ENCODE results near the gene TLK1.
A peak's percentile ranks its signal among the peaks of the same experiment; 100 is the strongest.

The TLK1 gene

DNA sequence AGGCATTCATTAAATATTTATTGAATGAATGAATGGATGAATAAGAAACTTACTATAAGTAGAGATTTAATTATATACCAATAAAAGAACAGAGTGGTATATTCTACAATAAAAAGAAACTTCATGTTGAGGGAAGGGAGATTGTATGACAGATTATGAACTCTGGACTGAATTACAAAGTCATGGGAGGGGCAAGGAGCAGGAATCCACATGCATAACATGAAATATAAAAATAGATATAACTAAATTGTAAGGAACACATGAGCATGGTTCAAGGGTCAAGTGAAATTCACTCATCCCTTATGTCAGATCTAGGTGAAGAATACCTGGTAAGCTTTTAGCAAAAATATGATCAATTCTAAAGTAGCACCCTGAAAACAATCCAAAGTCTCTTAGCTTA, 27.1 kb upstream of the TLK1 start:
- no peak for TF ChIP-seq Cebpa-rat (IDR thresholded peaks at IDR 0.05)
- Histone ChIP-seq H3K4me3 (no peak overlapping the region), H3K9me3 (replicated peaks in 1 of 11) (no peaks in the 10 kb centered on the region)

DNA sequence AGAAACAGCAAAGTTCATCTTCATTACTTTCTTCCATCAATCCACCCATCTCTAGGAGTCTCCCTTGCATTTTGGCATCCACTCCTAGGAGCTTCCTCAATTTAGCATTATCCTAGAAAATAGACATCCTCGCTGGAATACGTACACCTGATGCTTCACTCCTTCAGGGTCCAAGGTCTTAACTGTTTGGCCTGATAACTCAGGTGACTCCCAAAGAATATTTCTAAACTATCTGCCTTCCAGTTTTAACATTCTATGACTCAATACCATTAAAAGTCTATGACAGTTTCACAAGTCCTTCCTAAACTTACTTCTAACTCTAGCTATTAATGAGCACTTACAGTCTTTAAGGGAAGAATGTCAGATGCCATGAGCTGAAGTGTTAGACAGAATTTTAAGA, 26.5 kb upstream of the TLK1 start:
- H3K36me3 ChIP-seq: no peaks in the 10 kb centered on the region
- no peak overlapping the region for H3K27ac ChIP-seq
- TF ChIP-seq Cebpa-rat (IDR thresholded peaks at IDR 0.05): no peak
- no peak overlapping the region for H3K4me3 ChIP-seq
- H3K9ac ChIP-seq: no peak overlapping the region
- no peak overlapping the region for H3K4me2 ChIP-seq
- no peaks in the 10 kb centered on the region for H4K20me1 ChIP-seq
- no peaks in the 10 kb centered on the region for H3K9me3 ChIP-seq (replicated peaks in 1 of 11)
- H3K27me3 ChIP-seq: no peaks in the 10 kb centered on the region
- no peaks in the 10 kb centered on the region for H3K4me1 ChIP-seq

More for the DNA sequence above, 27.1 kb upstream of the TLK1 start:
- Histone ChIP-seq H3K27me3 (no peaks in the 10 kb centered on the region), H4K20me1 (no peaks in the 10 kb centered on the region), H3K4me1 (no peaks in the 10 kb centered on the region), H3K27ac (no peak overlapping the region), H3K36me3 (no peaks in the 10 kb centered on the region), H3K4me2 (no peak overlapping the region), H3K9ac (no peak overlapping the region)

DNA sequence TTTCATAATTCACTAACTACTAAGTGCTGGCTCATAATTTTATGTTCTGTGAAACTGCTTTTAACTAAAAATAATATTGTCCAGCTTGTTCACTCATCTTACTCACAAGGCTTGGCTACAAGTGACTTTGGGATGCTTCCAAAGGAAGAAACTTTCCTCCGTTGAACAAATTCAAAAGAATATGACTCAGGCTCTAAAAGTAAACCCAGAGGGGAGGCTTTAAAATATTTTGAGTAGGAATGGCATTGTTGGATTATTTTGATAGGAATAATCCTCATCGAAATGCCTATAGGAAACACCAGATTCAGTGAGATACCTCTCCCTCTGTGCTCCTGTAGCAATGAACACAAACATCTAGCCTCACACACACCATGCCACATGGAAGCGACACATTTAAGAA, 25.2 kb upstream of the TLK1 start:
- Histone ChIP-seq H3K27ac (no peak overlapping the region), H3K27me3 (no peaks in the 10 kb centered on the region), H3K4me2 (no peak overlapping the region), H3K9ac (no peak overlapping the region), H3K4me3 (no peak overlapping the region), H3K4me1 (no peaks in the 10 kb centered on the region), H3K9me3 (replicated peaks in 1 of 11) (no peaks in the 10 kb centered on the region), H4K20me1 (no peaks in the 10 kb centered on the region), H3K36me3 (no peaks in the 10 kb centered on the region)
- TF ChIP-seq Cebpa-rat (IDR thresholded peaks at IDR 0.05): no peak

DNA sequence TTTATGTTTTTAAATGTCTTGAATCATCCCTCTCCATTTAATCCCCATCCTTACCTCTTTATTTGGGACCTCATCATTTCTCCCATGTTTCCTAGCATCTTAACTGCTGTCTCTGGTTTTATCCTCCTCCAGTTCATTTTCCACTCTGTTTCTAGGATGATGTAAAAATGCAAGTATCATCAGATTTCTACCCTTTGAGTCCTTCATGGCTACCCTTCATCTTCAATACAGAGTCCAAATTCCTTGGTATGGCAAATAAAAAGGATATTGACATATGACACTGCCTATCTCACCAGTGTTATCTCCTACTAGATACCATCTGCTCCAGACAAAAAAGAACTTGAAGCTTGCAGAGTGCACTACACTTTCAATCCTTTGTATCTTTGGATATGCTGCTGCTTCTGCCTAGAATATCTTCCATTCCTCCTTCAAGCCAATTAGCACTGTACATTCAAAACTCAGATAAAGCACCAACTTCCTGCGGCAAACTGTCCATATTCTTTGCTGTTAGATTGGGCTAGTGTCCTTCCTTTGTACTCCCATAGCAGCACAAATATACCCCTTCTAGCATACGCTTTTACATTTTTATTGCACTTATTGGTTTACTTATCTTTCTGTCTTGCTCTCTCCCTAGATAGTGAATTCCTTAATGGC, 24.6 kb upstream of the TLK1 start:
- Histone ChIP-seq H4K20me1 (no peaks in the 10 kb centered on the region), H3K4me3 (no peak overlapping the region), H3K9me3 (replicated peaks in 1 of 11) (no peaks in the 10 kb centered on the region), H3K4me2 (no peak overlapping the region), H3K9ac (no peak overlapping the region), H3K4me1 (0 out of 20 replicates have a peak, but pooled peaks cover 0 to 4% (median 0%) of the 10 kb centered on the region in 10 experiments), H3K27me3 (no peaks in the 10 kb centered on the region), H3K27ac (no peak overlapping the region), H3K36me3 (no peaks in the 10 kb centered on the region)
- no peak for TF ChIP-seq Cebpa-rat (IDR thresholded peaks at IDR 0.05)

- Histone ChIP-seq H3K36me3 (no peaks in the 10 kb centered on the region), H3K4me1 (peaks cover 0 to 8% (median 0%) of the 10 kb centered on the region in 10 experiments; a peak in 1 of 20 replicates), H3K4me3 (no peak overlapping the region), H4K20me1 (no peaks in the 10 kb centered on the region), H3K9me3 (replicated peaks in 1 of 11) (no peaks in the 10 kb centered on the region), H3K27ac (no peak overlapping the region), H3K27me3 (no peaks in the 10 kb centered on the region), H3K4me2 (no peak overlapping the region), H3K9ac (no peak overlapping the region)
- no peak for TF ChIP-seq Cebpa-rat (IDR thresholded peaks at IDR 0.05)
Observed at GRCh38 chr2:171181064-171182049, 20.7 kb upstream of the TLK1 start.

DNA sequence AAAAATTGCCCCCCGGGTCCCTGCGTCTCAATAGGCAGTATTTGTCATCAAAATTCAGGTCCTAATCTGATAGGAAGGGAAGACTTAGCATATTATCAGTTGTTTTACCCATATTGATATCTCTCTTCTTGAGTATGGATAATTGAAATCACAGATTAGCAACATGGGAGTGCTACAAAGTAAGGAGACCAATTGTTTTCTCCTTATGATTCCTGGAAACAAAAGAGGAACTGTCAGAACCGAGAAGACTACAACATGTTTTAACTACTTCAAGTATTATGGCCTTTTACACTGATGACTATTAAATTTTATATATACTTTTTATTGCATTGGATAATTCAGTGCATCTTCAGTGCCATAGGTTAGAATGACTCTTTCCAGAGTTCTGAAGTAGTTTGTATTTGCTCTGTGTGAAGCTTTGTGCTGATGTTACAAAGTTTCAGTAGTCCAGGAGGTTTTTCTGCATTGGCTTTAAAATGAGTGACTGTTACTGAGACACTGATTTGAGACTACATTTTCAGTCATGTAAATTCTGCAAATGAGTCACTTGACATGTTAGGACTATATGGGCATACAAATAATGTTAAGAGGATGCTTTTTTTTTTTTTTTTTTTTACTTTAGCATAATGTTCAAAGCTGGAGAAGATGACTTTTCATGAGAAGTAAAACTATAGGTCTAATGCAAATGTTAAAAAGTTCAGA, 19.7 kb upstream of the TLK1 start:
- Histone ChIP-seq H3K36me3 (no peaks in the 10 kb centered on the region), H3K9me3 (replicated peaks in 1 of 11) (no peaks in the 10 kb centered on the region), H4K20me1 (no peaks in the 10 kb centered on the region), H3K4me1 (peaks cover 0 to 8% (median 0%) of the 10 kb centered on the region in 10 experiments; a peak in 1 of 20 replicates), H3K9ac (no peak overlapping the region), H3K4me2 (peak overlapping the region in 1 of 11 experiments; percentile 38; a peak in 1 of 22 replicates), H3K27ac (no peak overlapping the region), H3K27me3 (no peaks in the 10 kb centered on the region), H3K4me3 (no peak overlapping the region)
- TF ChIP-seq Cebpa-rat (IDR thresholded peaks at IDR 0.05): no peak

DNA sequence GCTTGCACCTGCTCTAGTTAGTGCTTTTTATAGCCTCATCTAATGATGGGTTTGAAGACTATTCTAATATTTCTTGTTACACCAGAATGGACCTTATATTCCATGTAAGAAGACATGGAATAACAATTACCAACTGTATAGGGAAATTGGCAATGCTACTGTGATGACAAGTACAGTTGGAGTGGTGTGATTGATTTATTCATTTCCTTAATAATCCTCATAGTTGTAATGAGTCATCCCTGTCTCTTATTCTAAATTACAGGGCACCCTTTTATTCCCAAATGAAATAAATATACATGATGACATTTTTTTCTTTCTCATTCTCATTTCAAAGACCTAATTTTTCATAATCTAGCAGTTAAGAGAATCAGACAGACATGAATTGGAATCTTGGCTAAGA, 18.3 kb upstream of the TLK1 start:
- peaks cover 0 to 8% (median 0%) of the 10 kb centered on the region in 10 experiments; a peak in 1 of 20 replicates for H3K4me1 ChIP-seq

DNA sequence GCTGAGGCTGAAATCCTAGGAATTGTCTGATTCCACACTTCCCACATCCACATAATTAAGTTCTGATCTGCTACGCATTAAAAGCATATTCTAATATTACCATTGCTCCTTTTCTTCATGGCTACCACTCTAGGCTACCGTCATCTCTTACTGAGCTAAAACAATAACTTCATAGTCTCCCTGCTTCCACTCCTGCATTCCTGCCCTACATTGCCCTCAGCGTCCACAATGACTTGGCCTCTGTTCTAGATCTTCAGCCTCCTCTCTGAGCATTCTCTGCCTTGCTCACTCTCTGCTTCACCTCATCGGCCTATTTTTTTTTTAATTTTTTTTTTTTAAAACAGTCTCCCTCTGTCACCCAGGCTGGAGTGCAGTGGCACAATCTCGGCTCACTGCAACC, 15.8 kb upstream of the TLK1 start:
- peaks cover 0 to 8% (median 0%) of the 10 kb centered on the region in 10 experiments; a peak in 1 of 20 replicates for H3K4me1 ChIP-seq
- H3K9ac ChIP-seq: no peak overlapping the region
- H4K20me1 ChIP-seq: no peaks in the 10 kb centered on the region
- H3K27me3 ChIP-seq: no peaks in the 10 kb centered on the region
- H3K27ac ChIP-seq: no peak overlapping the region
- no peak overlapping the region for H3K4me2 ChIP-seq
- no peak overlapping the region for H3K4me3 ChIP-seq
- no peak for TF ChIP-seq Cebpa-rat (IDR thresholded peaks at IDR 0.05)
- H3K36me3 ChIP-seq: no peaks in the 10 kb centered on the region
- H3K9me3 ChIP-seq (replicated peaks in 1 of 11): no peaks in the 10 kb centered on the region

More for the DNA sequence above, 18.3 kb upstream of the TLK1 start:
- H3K4me2 ChIP-seq: no peak overlapping the region
- H4K20me1 ChIP-seq: no peaks in the 10 kb centered on the region
- no peak for TF ChIP-seq Cebpa-rat (IDR thresholded peaks at IDR 0.05)
- H3K36me3 ChIP-seq: no peaks in the 10 kb centered on the region
- no peak overlapping the region for H3K27ac ChIP-seq
- H3K9me3 ChIP-seq (replicated peaks in 1 of 11): no peaks in the 10 kb centered on the region
- no peaks in the 10 kb centered on the region for H3K27me3 ChIP-seq
- H3K4me3 ChIP-seq: no peak overlapping the region
- no peak overlapping the region for H3K9ac ChIP-seq

DNA sequence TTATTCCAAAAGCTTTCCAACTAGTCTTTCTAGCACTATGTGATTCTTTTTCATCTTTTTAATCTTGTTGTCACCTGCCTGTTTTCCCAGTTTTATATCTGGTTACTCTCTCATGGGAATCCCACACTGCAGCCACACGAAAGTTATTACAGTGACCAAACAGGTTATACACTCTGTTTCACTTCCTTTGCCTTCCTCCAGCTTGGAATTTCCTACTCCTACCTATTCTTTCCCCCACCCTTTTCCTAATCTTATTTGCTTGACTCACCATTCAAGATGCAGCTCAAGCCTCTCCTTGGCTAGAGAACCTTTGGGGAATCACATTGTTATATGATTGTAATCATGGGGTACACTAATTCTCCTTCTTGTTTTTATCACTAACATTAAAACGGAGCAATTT, 13.4 kb upstream of the TLK1 start:
- no peak overlapping the region for H3K4me3 ChIP-seq
- H3K27ac ChIP-seq: no peak overlapping the region
- H4K20me1 ChIP-seq: no peaks in the 10 kb centered on the region
- H3K9me3 ChIP-seq (replicated peaks in 1 of 11): no peaks in the 10 kb centered on the region
- H3K36me3 ChIP-seq: no peaks in the 10 kb centered on the region
- no peaks in the 10 kb centered on the region for H3K27me3 ChIP-seq
- no peak overlapping the region for H3K4me2 ChIP-seq
- no peak for TF ChIP-seq Cebpa-rat (IDR thresholded peaks at IDR 0.05)
- H3K4me1 ChIP-seq: no peaks in the 10 kb centered on the region
- no peak overlapping the region for H3K9ac ChIP-seq

Data from BLaER1 treated with 17β-estradiol and CSF1 and Interleukin-3, amounts not matched to agents 10 nM and 100 nM (cell line).